WTC11 (cell line): Measurements from ENCODE around the gene LRRC3C. TPM values are rescaled to one million over a fixed set of nuclear protein-coding genes. Genes with fewer than 3 reads are reported as not detected.

ENCODE experiments used
- ATAC-seq: fragments of 200-7000 bp; cut with Tn5 transposase; 2 replicates; pipeline ENCODE4 v1.10.0; 2021; ENCODE audit warnings: mild to moderate bottlenecking, moderate library complexity
- CTCF ChIA-PET: fragments of 300-600 bp; sonication (Branson Sonifier 250); formaldehyde crosslinking; loops from one replicate; lab custom pipeline; 2021; ENCODE audit warnings: antibody characterized with exemption; lab: Charles Lee
- POLR2A ChIA-PET: fragments of 350-600 bp; sonication (Branson Sonifier 250); formaldehyde crosslinking; loops from one replicate; lab custom pipeline; 2021; ENCODE audit warnings: antibody characterized with exemption; lab: Charles Lee
- DNase-seq: peaks from one replicate; pipeline ENCODE4 v3.0.0; 2021; ENCODE audit warnings: low spot score
- H3K27ac Mint-ChIP-seq: 2 replicates; pipeline ENCODE4 v1.8.0; 2021; ENCODE audit warnings: mixed read lengths
- H3K27me3 Mint-ChIP-seq: 2 replicates; pipeline ENCODE4 v1.8.0; 2021; ENCODE audit warnings: low read depth, mild to moderate bottlenecking, moderate library complexity, mixed read lengths
- H3K36me3 Mint-ChIP-seq: 2 replicates; pipeline ENCODE4 v1.8.0; 2021; ENCODE audit warnings: mixed read lengths
- H3K4me1 Mint-ChIP-seq: 2 replicates; pipeline ENCODE4 v1.8.0; 2022; ENCODE audit warnings: mixed read lengths
- H3K4me3 Mint-ChIP-seq: 2 replicates; pipeline ENCODE4 v1.8.0; 2021; ENCODE audit warnings: mild to moderate bottlenecking, moderate library complexity, mixed read lengths
- H3K9me3 Mint-ChIP-seq: 2 replicates; pipeline ENCODE4 v1.8.0; 2021; ENCODE audit warnings: mixed read lengths
- AR ChIP-seq: fragments of 250-450 bp; sonication (Bioruptor Pico); IDR thresholded peaks from 2 replicates; pipeline ENCODE4 v1.9.0; 2021; ENCODE audit warnings: mild to moderate bottlenecking
- E2F5 ChIP-seq: sonication (generic); formaldehyde crosslinking; IDR thresholded peaks from 2 replicates; pipeline ENCODE4 v1.8.1; 2022; ENCODE audit warnings: mild to moderate bottlenecking, moderate library complexity, missing genetic modification reagents
- ETV6 ChIP-seq: sonication (generic); formaldehyde crosslinking; IDR thresholded peaks from 2 replicates; pipeline ENCODE4 v1.8.1; 2022; ENCODE audit warnings: mild to moderate bottlenecking, missing genetic modification reagents
- FOXP1 ChIP-seq: sonication (generic); formaldehyde crosslinking; IDR thresholded peaks from 2 replicates; pipeline ENCODE4 v1.8.0; 2022; ENCODE audit warnings: missing genetic modification reagents, mild to moderate bottlenecking, moderate library complexity, borderline replicate concordance
- NR3C1 ChIP-seq: sonication (generic); formaldehyde crosslinking; conservative IDR thresholded peaks from 2 replicates; pipeline ENCODE4 v1.8.1; 2023; ENCODE audit warnings: low read depth, mild to moderate bottlenecking, missing genetic modification reagents
- USF1 ChIP-seq: sonication (generic); formaldehyde crosslinking; IDR thresholded peaks from 2 replicates; pipeline ENCODE4 v1.8.0; 2022; ENCODE audit warnings: mild to moderate bottlenecking, missing genetic modification reagents
- USF2 ChIP-seq: sonication (generic); formaldehyde crosslinking; IDR thresholded peaks from 2 replicates; pipeline ENCODE4 v1.8.1; 2023; ENCODE audit warnings: mild to moderate bottlenecking, missing genetic modification reagents, moderate library complexity
- ZNF317 ChIP-seq: sonication (generic); formaldehyde crosslinking; IDR thresholded peaks from 2 replicates; pipeline ENCODE4 v1.8.1; 2023; ENCODE audit warnings: low read depth, mild to moderate bottlenecking, moderate library complexity, missing genetic modification reagents, borderline replicate concordance
- total RNA-seq: library from RNA; stranded (reverse); gene quantifications from 3 replicates; pipeline ENCODE4 v1.2.3, GENCODE V29; 2021
- TF ChIP-seq, protein P1 (sequence below): sonication (generic); formaldehyde crosslinking; IDR thresholded peaks from 2 replicates; pipeline ENCODE4 v1.8.1; 2022; ENCODE audit warnings: low read depth, mild to moderate bottlenecking, moderate library complexity, missing genetic modification reagents, borderline replicate concordance

The LRRC3C gene
- total RNA-seq, 1 experiment from 2014 or later = not detected

DNA sequence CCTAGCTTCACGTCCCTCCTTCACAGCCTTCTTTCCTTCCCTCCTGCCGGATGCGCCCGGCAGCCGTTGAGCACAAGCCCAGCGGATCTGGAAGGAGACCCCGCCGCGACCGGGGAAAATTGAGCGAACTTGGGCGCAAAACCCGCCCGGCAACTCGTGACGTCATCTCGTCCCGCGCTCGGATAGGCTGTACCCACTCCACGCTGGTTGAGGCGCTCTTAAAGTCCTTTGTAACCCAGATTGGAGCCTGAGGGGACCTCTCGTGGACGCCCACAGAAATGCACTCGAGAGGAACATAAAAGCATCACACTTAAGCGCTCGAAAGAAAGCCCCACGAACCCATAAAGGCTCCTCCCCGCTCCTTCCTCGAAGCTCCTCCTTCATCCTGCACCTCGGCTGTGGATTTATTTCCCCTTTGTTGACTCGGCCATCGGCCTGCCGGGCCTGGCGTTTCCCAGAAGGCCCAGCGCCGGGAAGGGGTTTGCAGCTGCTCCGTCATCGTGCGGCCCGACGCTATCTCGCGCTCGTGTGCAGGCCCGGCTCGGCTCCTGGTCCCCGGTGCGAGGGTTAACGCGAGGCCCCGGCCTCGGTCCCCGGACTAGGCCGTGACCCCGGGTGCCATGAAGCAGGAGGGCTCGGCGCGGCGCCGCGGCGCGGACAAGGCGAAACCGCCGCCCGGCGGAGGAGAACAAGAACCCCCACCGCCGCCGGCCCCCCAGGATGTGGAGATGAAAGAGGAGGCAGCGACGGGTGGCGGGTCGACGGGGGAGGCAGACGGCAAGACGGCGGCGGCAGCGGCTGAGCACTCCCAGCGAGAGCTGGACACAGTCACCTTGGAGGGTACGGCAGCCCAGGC, 53.0 kb downstream of the LRRC3C start, which contains the start of gene PSMD3 (continued):
- TF ChIP-seq E2F5 (CRISPR knock-in tag) (no peak), ZNF317 (CRISPR knock-in tag) (0 out of 2 replicates have a peak, but pooled peaks have one; percentile 38), USF2 (CRISPR knock-in tag) (0 out of 2 replicates have a peak, but pooled peaks have one; percentile 13), NR3C1 (CRISPR knock-in tag) (no peak), FOXP1 (peak; percentile 90)
- TF ChIP-seq, all 79 proteins: peak for 35

- CTCF ChIA-PET = interaction anchor here (0.7 to 3.3 kb wide), 24 partner anchors 11 to 376 kb away, joined by 3 to 50 read pairs (median 4); no protein-coding TSS in a partner anchor
- peaks cover 28% of the 10 kb centered on the region for H3K36me3 Mint-ChIP-seq
Observed at GRCh38 chr17:39981207-39981741, 53.7 kb downstream of the LRRC3C start.

DNA sequence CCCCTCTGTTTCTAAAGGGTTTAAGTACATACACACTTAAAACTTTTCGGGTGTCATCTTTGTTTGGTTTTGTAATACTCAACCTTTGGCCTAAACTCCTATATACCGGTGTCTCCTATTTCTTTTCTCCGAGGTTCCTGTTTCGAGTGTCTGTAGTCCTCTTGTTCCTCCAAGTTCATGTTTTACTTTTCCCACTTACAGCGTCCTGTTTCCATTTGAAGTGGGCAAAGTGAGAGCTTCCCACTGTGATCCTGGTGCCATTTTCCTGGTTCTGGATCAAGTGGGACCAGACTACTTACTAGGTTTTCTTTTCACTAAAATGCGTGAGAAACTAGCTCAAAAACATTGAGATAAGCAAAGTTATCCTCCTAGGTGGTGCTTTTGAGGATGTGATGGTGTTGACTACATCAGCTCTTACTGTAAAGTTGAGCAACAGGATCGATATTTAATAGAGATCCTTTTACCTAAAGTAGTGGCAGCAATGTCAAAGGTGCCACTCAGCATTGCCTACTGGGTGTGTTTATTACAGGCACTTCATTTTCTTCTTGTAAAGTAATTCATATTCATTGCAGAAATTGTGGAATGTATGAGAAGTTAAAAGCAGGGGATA, 54.3 kb downstream of the LRRC3C start:
- H3K36me3 Mint-ChIP-seq = peaks cover 34% of the 10 kb centered on the region
- H3K9me3 Mint-ChIP-seq = no peaks in the 10 kb centered on the region
- peak overlapping the region; percentile 93 for H3K27ac Mint-ChIP-seq
- ChIA-PET CTCF (interaction anchor here (3.3 kb wide), 1 partner anchor 93 kb away, joined by 10 read pairs; no protein-coding TSS in a partner anchor), POLR2A (no interaction called here)
- peak overlapping the region; percentile 89 for H3K4me3 Mint-ChIP-seq
- TF ChIP-seq AR (CRISPR knock-in tag) (no peak), USF1 (no peak)
- DNase-seq (no peak), ATAC-seq (no peak)
- H3K4me1 Mint-ChIP-seq = peaks cover 24% of the 10 kb centered on the region
- H3K27me3 Mint-ChIP-seq = no peaks in the 10 kb centered on the region

More at GRCh38 chr17:39981207-39981741, 53.7 kb downstream of the LRRC3C start:
- ATAC-seq (no peak), DNase-seq (no peak)
- no peaks in the 10 kb centered on the region for H3K27me3 Mint-ChIP-seq
- TF ChIP-seq ETV6 (CRISPR knock-in tag) = no peak
- TF ChIP-seq, protein P1, sequence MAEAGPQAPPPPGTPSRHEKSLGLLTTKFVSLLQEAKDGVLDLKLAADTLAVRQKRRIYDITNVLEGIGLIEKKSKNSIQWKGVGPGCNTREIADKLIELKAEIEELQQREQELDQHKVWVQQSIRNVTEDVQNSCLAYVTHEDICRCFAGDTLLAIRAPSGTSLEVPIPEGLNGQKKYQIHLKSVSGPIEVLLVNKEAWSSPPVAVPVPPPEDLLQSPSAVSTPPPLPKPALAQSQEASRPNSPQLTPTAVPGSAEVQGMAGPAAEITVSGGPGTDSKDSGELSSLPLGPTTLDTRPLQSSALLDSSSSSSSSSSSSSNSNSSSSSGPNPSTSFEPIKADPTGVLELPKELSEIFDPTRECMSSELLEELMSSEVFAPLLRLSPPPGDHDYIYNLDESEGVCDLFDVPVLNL = 0 out of 2 replicates have a peak, but pooled peaks have one; percentile 26
- peaks cover 25% of the 10 kb centered on the region for H3K4me1 Mint-ChIP-seq
- no peaks in the 10 kb centered on the region for H3K9me3 Mint-ChIP-seq
- POLR2A ChIA-PET = interaction anchor here (1.0 to 1.8 kb wide), 4 partner anchors 22 to 129 kb away, joined by 5 to 9 read pairs (median 6); partner anchors contain the start of genes LRRC3C and ORMDL3
- H3K27ac Mint-ChIP-seq = peak overlapping the region; percentile 93
- peak overlapping the region; percentile 89 for H3K4me3 Mint-ChIP-seq
